HG03066 (cell line): ENCODE measurements around the gene TRIM75.
"Not testable (repeated sequence)": the region's sequence is repeated elsewhere in the genome, so short reads cannot be mapped to it uniquely, and the experiment has no call there.

Source experiments
- ATAC-seq: cut with Tn5 transposase; IDR thresholded peaks from one replicate; pipeline ENCODE4 v1.9.1; 2021; ENCODE audit warnings: low read depth; ENCODE audit not compliant: unreplicated experiment

TRIM75 gene

DNA sequence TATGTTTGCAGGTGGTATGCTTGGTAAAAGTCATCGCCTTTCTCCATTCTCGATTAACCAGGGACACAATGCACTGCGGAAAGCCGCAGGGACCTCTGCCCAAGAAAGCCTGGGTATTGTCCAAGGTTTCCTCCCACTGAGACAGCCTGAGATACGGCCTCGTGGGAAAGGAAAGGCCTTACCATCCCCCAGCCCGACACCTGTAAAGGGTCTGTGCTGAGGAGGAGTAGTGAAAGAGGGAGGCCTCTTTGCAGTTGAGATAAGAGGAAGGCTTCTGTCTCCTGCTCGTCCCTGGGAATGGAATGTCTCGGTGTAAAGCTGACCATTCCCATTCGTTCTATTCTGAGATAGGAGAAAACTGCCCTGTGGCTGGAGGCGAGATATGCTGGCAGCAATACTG lies 19.7 kb downstream of the TRIM75 start:
- ATAC-seq: not testable (repeated sequence)

DNA sequence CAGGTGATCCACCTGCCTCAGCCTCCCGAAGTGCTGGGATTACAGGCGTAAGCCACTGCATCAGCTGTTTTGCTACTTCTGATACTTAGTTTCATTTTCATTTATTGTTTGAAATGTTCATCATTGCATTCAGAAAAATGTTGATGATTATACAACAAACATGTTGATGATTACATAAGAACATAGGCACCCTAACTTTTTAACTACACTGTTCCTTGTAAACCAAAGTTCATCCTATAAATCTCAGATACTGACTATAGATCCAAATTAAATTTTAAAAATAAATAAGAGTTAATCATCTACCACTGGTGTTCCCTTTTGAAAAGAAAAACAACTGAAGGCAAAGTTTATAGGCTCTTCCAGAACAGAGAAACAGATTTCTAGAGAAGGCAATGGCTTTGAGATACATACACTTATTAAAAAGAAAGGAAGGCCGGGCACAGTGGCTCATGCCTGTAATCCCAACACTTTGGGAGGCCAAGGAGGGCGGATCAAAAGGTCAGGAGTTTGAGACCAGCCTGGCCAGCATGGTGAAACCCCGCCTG lies 23.4 kb downstream of the TRIM75 start:
- no peak for ATAC-seq

DNA sequence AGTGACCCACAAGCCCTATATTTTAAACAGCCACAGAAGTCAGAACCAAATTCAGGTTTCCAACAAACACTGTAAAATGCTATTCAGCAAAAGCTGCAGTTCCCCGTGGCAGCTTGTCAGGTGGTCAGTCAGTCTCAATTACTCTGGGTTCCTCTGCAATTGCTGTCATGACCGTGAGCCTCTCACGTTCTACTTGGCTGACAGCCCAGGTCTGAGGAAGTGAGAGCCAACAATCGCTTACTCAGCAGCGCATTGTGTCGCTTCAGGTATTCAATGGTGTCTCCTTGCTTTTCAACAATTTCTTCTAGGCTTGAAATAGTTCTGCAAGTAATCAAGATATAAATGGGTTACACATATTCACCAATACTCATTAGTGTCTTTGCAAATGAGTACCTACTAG lies 25.8 kb downstream of the TRIM75 start:
- ATAC-seq: no peak

DNA sequence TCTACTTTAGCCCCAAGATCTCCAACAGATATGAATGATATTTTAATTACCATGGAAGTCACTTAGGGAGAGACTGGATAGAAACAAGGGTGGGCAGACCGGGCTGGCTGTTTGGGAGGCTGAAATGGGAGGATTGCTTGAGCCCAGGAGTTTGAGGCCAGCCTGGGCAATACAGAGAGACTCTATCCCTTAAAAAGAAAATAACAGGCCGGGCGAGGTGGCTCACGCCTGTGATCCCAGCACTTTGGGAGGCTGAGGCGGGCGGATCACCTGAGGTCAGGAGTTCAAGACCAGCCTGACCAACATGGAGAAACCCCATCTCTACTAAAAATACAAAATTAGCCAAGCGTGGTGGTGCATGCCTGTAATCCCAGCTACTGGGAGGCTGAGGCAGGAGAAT lies 31.1 kb downstream of the TRIM75 start:
- not testable (repeated sequence) for ATAC-seq

DNA sequence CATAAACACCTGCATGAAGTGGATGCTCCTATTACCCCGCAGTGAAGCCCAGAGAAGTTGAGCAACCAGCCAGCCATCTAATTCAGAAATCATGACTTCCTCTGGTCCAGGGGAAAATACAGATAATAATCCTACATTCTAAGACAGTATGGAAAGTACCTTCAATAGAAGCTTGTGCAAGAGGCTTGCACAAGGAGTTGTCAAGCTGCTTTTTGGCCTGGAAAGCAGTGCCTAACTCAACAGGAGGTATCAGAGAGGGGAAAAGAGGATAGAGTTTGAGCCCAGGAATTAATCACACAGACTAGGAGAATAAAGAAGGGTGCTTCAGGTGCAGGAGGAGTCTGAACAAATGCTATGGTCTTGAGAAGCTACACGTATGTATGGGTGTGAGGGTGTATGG lies 32.3 kb downstream of the TRIM75 start:
- no peak for ATAC-seq

DNA sequence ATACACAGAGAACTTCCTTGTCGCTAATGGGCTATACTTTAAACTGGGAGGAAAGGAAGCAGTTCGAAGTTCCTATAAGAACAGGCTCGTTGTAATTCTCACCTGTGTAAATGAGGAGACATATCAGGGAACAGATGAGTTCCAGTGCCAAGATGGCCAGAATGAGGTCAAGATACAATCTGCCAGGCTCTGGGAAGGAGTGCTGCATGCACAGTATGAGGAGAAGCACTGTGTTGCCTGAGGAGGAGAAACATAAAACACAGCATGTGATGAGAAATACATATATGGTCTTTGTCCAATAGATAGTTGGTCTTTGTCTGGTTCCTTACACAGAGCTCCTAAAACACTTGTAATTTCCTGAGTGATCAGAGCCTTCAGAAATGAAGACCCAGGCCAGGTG lies 34.7 kb downstream of the TRIM75 start:
- ATAC-seq: no peak

DNA sequence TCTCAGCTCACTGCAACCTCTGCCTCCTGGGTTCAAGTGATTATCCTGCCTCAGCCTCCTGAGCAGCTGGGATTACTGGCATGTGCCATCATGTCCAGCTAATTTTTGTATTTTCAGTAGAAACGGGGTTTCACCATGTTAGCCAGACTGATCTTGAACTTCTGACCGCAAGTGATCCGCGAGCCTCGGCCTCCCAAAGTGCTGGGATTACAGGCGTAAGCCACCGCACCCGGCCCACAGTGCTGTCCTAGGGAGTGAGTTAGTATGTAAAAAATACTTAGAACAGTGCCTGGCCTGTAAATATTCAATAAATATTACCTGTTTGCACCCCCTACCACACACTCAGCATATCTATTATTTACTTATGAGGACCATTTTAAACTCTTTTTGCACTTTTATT lies 38.5 kb downstream of the TRIM75 start:
- not testable (repeated sequence) for ATAC-seq

DNA sequence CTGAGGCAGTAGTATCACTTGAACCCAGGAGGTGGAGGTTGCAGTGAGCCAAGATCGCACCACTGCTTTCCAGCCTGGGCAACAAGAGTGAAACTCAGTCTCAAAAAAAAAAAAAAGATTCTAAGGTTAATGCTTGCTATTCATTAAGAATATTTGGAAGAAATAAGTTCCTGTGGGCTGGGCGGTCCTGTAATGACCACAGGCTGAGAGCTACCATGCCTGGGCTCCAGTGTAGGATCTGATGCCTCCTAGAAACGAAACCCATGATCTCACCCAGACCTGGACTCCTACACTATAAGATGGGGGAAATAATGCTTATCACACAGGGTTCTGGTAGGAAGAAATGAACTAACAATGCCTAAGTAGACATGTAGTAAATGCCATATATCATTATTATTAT lies 41.2 kb downstream of the TRIM75 start:
- no peak for ATAC-seq

DNA sequence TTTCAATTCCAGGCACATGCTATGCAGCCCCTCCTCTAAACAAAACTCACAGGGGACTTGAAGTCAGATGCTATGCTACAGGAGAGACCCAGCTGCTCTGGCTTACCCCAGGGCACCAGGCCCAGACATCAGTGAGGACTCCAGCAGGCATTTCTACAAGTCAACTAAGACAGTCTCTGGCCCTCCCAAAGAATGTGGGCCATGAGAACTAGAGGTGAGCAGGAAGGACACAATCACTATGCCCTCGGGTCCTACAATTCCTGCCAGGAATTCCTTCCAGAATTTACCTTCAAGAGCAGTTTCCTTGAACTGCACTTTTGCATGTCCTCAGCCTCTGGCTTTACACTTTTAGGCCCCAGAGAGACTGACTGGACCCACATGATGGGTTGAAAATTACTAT lies 41.6 kb downstream of the TRIM75 start:
- no peak for ATAC-seq

DNA sequence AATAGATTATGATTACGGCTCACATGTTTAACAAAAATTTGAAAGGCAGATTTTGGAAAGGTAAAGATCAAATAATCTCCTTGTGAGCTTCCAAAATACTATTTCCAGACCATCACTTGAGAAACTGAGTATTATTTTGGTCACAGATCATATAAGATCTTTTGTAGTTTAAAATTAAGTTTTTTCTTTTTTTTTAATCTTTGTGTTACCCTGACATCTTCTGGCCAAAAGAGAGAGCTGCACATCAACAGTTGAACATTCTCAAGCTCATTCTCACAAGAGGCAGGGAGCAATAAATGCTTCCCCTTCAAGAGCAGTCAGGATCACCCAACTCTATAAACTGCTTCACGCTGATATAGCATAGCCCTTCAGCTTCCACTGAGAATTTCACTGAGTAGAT lies 43.1 kb downstream of the TRIM75 start:
- ATAC-seq: no peak

DNA sequence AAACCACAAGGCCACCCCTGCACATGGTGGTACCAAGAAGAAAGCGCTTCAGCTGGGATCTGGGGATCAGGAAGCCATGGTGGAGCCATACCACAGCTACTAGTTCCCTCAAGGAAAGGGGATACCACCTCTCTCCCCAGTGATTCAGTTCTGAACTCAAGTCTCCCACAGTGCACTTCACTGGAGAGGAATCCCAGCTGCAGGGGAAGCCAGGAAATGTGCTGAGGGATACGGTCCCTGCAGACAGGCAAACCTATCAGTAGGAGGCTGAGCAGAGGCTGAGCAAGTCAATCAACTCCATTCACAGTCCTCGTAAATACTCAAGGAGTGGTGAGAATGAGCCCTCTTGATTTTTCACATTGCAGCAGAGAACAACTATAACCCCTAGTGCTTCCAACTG lies 48.0 kb downstream of the TRIM75 start:
- ATAC-seq: no peak

DNA sequence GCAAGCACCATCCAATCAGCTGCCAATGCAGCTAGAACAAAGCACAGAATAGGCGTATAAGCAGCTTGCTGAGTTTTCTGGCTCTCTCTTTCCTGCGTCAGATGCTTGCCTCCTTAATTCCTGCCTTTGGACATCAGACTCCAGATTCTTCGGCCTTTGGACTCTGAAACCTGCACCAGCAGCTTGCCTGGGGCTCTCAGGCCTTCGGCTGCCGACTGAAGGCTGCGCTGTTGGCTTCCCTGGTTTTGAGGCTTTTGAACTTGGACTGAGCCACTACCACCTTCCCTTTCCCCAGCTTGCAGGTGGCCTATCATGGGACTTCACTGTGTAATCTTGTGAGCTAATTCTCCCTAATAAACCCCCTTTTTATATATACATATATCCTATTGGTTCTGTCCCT lies 52.9 kb downstream of the TRIM75 start:
- ATAC-seq: no peak
